Measurements from ENCODE around the gene TRIM36. TPM values are rescaled to one million over a fixed set of nuclear protein-coding genes. Genes with fewer than 3 reads are reported as not detected.

The TRIM36 gene
- total RNA-seq, 1 experiment from 2014 or later = 0.15 TPM

GRCh38 chr5:115097236-115097635 is 72.5 kb downstream of the TRIM36 start:
- Histone ChIP-seq H3K4me3 (ENCODE audit: low read length) (no peak overlapping the region), H3K9me2 (replicated peaks; ENCODE audit: low read length) (no peaks in the 10 kb centered on the region), H3K79me2 (ENCODE audit: low read length) (no peaks in the 10 kb centered on the region), H3K27ac (ENCODE audit: low read length) (no peak overlapping the region), H4K20me1 (ENCODE audit: low read length) (no peaks in the 10 kb centered on the region), H3K4me2 (ENCODE audit: low read length) (no peak overlapping the region), H3K36me3 (ENCODE audit: low read depth, low read length) (no peaks in the 10 kb centered on the region), H3K9me3 (ENCODE audit: low read length) (no peaks in the 10 kb centered on the region), H2AFZ (ENCODE audit: low read length) (no peak overlapping the region), H3K27me3 (ENCODE audit: low read length) (peaks cover 23% of the 10 kb centered on the region), H3F3A (ENCODE audit: low read length, unreplicated experiment) (no peaks in the 10 kb centered on the region), H3K4me1 (ENCODE audit: insufficient read depth, low read length) (no peaks in the 10 kb centered on the region), H3K9ac (ENCODE audit: low read length) (no peak overlapping the region)
- no peak for TF ChIP-seq EZH2phosphoT487 (IDR thresholded peaks at IDR 0.05; ENCODE audit: borderline replicate concordance, low read length)
- TF ChIP-seq CTCF (conservative IDR thresholded peaks at IDR 0.05; ENCODE audit: low read depth, low read length) = no peak
- TF ChIP-seq EZH2 (IDR thresholded peaks at IDR 0.05; ENCODE audit: low read length, unreplicated experiment) = no peak
- CTCF ChIA-PET = interaction anchor here (0.5 to 1.4 kb wide), 2 partner anchors 53 to 150 kb away, joined by 3 to 6 read pairs; no protein-coding TSS in a partner anchor
- BruUV-seq (replicated peaks) = no TSS peak
- intact Hi-C loops (cut with micrococcal nuclease) = loop anchor here (5.0 kb wide), 2 partner anchors 85 to 210 kb away; no protein-coding TSS in a partner anchor
- DNase-seq (peak; percentile 39), ATAC-seq (peak; percentile 23; the same call in 1 of the 2 replicates)
- POLR2A ChIA-PET (ENCODE audit: unreplicated experiment) = no interaction called here

- peaks cover 23% of the 10 kb centered on the region for H3K27me3 ChIP-seq (ENCODE audit: low read length)
- no peak overlapping the region for H3K9ac ChIP-seq (ENCODE audit: low read length)
- no peaks in the 10 kb centered on the region for H3F3A ChIP-seq (ENCODE audit: low read length, unreplicated experiment)
- intact Hi-C loops (cut with micrococcal nuclease) = loop anchor here (5.0 kb wide), 2 partner anchors 86 to 211 kb away; no protein-coding TSS in a partner anchor
- no peaks in the 10 kb centered on the region for H3K9me3 ChIP-seq (ENCODE audit: low read length)
- no peaks in the 10 kb centered on the region for H3K9me2 ChIP-seq (replicated peaks; ENCODE audit: low read length)
- ATAC-seq = no peak
- H3K4me2 ChIP-seq (ENCODE audit: low read length) = no peak overlapping the region
- no peaks in the 10 kb centered on the region for H4K20me1 ChIP-seq (ENCODE audit: low read length)
- BruUV-seq (replicated peaks) = no TSS peak
- H3K36me3 ChIP-seq (ENCODE audit: low read depth, low read length) = no peaks in the 10 kb centered on the region
- H3K4me1 ChIP-seq (ENCODE audit: insufficient read depth, low read length) = no peaks in the 10 kb centered on the region
- no peak overlapping the region for H3K27ac ChIP-seq (ENCODE audit: low read length)
- ChIA-PET POLR2A (ENCODE audit: unreplicated experiment) (no interaction called here), CTCF (interaction anchor here (0.7 kb wide), 1 partner anchor 54 kb away, joined by 3 read pairs; no protein-coding TSS in a partner anchor)
- TF ChIP-seq CTCF (conservative IDR thresholded peaks at IDR 0.05; ENCODE audit: low read depth, low read length) (no peak), EZH2 (IDR thresholded peaks at IDR 0.05; ENCODE audit: low read length, unreplicated experiment) (no peak), EZH2phosphoT487 (IDR thresholded peaks at IDR 0.05; ENCODE audit: borderline replicate concordance, low read length) (no peak)
- H3K79me2 ChIP-seq (ENCODE audit: low read length) = no peaks in the 10 kb centered on the region
- no peak overlapping the region for H2AFZ ChIP-seq (ENCODE audit: low read length)
- DNase-seq = no peak
- no peak overlapping the region for H3K4me3 ChIP-seq (ENCODE audit: low read length)
Observed at GRCh38 chr5:115096034-115096769, 73.5 kb downstream of the TRIM36 start.

GRCh38 chr5:115087951-115088350 is 81.8 kb downstream of the TRIM36 start:
- DNase-seq = no peak
- H3K79me2 ChIP-seq (ENCODE audit: low read length) = no peaks in the 10 kb centered on the region
- H3K4me2 ChIP-seq (ENCODE audit: low read length) = no peak overlapping the region
- TF ChIP-seq CTCF (conservative IDR thresholded peaks at IDR 0.05; ENCODE audit: low read depth, low read length) (no peak), EZH2phosphoT487 (IDR thresholded peaks at IDR 0.05; ENCODE audit: borderline replicate concordance, low read length) (no peak), EZH2 (IDR thresholded peaks at IDR 0.05; ENCODE audit: low read length, unreplicated experiment) (no peak)
- H4K20me1 ChIP-seq (ENCODE audit: low read length) = no peaks in the 10 kb centered on the region
- intact Hi-C loops (cut with micrococcal nuclease) = no loop called here
- ChIA-PET POLR2A (ENCODE audit: unreplicated experiment) (no interaction called here), CTCF (no interaction called here)
- no peak overlapping the region for H3K27ac ChIP-seq (ENCODE audit: low read length)
- no peaks in the 10 kb centered on the region for H3K9me2 ChIP-seq (replicated peaks; ENCODE audit: low read length)
- no peak overlapping the region for H2AFZ ChIP-seq (ENCODE audit: low read length)
- no peaks in the 10 kb centered on the region for H3K9me3 ChIP-seq (ENCODE audit: low read length)
- no peak for ATAC-seq
- H3K9ac ChIP-seq (ENCODE audit: low read length) = no peak overlapping the region
- no peaks in the 10 kb centered on the region for H3F3A ChIP-seq (ENCODE audit: low read length, unreplicated experiment)
- no peaks in the 10 kb centered on the region for H3K4me1 ChIP-seq (ENCODE audit: insufficient read depth, low read length)
- H3K27me3 ChIP-seq (ENCODE audit: low read length) = peaks cover 10% of the 10 kb centered on the region
- H3K4me3 ChIP-seq (ENCODE audit: low read length) = no peak overlapping the region
- H3K36me3 ChIP-seq (ENCODE audit: low read depth, low read length) = no peaks in the 10 kb centered on the region
- BruUV-seq (replicated peaks) = no TSS peak

All from PC-3 (cell line).